H9 (cell line): ENCODE measurements around the gene CXXC5. TPM values are rescaled to one million over a fixed set of nuclear protein-coding genes. Genes with fewer than 3 reads are reported as not detected.

Experiments used
- DNase-seq: peaks from one replicate; pipeline ENCODE4 v3.0.0-alpha.2; 2017
- H2AFZ ChIP-seq: one replicate; pipeline ENCODE4 v1.6.1; 2013; ENCODE audit warnings: mild to moderate bottlenecking, low read length, control low read depth, moderate library complexity
- H2AK5ac ChIP-seq: 2 replicates; pipeline ENCODE4 v1.6.1; 2013; ENCODE audit warnings: low read length, control low read depth, mixed read lengths; ENCODE audit not compliant: insufficient read length
- H2BK120ac ChIP-seq: one replicate; pipeline ENCODE4 v1.6.1; 2013; ENCODE audit warnings: low read depth, mild to moderate bottlenecking, low read length, control low read depth, inconsistent platforms; ENCODE audit not compliant: poor library complexity, severe bottlenecking
- H2BK12ac ChIP-seq: 2 replicates; pipeline ENCODE4 v1.6.1; 2013; ENCODE audit warnings: low read length, control low read depth, mixed read lengths, low read depth; ENCODE audit not compliant: insufficient read length
- H2BK15ac ChIP-seq: 2 replicates; pipeline ENCODE4 v1.6.1; 2013; ENCODE audit warnings: low read depth, low read length, control low read depth
- H2BK20ac ChIP-seq: one replicate; pipeline ENCODE4 v1.6.1; 2013; ENCODE audit warnings: low read depth, mild to moderate bottlenecking, low read length, control low read depth, inconsistent platforms; ENCODE audit not compliant: poor library complexity, severe bottlenecking
- H2BK5ac ChIP-seq: 2 replicates; pipeline ENCODE4 v1.6.1; 2013; ENCODE audit warnings: low read length, control low read depth, mixed read lengths; ENCODE audit not compliant: insufficient read length
- H3K14ac ChIP-seq: 2 replicates; pipeline ENCODE4 v1.6.1; 2013; ENCODE audit warnings: low read length, control low read depth; ENCODE audit not compliant: insufficient read depth
- H3K18ac ChIP-seq: 2 replicates; pipeline ENCODE4 v1.6.1; 2013; ENCODE audit warnings: low read depth, mild to moderate bottlenecking, mixed read lengths, low read length, control low read depth; ENCODE audit not compliant: insufficient read length
- H3K23ac ChIP-seq: 2 replicates; pipeline ENCODE4 v1.6.1; 2013; ENCODE audit warnings: low read length, control low read depth, mixed read lengths, low read depth; ENCODE audit not compliant: insufficient read length
- H3K23me2 ChIP-seq: 2 replicates; pipeline ENCODE4 v1.6.1; 2013; ENCODE audit warnings: low read depth, mild to moderate bottlenecking, mixed read lengths, low read length, control low read depth; ENCODE audit not compliant: insufficient read length, poor library complexity, severe bottlenecking
- H3K27ac ChIP-seq: 2 replicates; pipeline ENCODE4 v1.5.1; 2013; ENCODE audit warnings: low read length, control low read depth, mixed read lengths, low read depth; ENCODE audit not compliant: insufficient read length
- H3K27me3 ChIP-seq: 2 replicates; pipeline ENCODE4 v1.6.1; 2013; ENCODE audit warnings: low read length, control low read depth, inconsistent platforms; ENCODE audit not compliant: insufficient read depth
- H3K4ac ChIP-seq: 2 replicates; pipeline ENCODE4 v1.6.1; 2013; ENCODE audit warnings: low read depth, mild to moderate bottlenecking, control low read depth, inconsistent platforms, low read length, moderate library complexity
- H3K4me1 ChIP-seq: 2 replicates; pipeline ENCODE4 v1.6.1; 2013; ENCODE audit warnings: low read length, control low read depth, inconsistent platforms; ENCODE audit not compliant: insufficient read depth
- H3K4me2 ChIP-seq: 2 replicates; pipeline ENCODE4 v1.6.1; 2013; ENCODE audit warnings: low read length, control low read depth, mixed read lengths; ENCODE audit not compliant: insufficient read length, insufficient read depth
- H3K56ac ChIP-seq: 2 replicates; pipeline ENCODE4 v1.6.1; 2013; ENCODE audit warnings: low read depth, mild to moderate bottlenecking, mixed read lengths, low read length, control low read depth; ENCODE audit not compliant: insufficient read length
- H3K79me1 ChIP-seq: 2 replicates; pipeline ENCODE4 v1.6.1; 2013; ENCODE audit warnings: low read depth, mild to moderate bottlenecking, moderate library complexity, low read length, control low read depth, inconsistent platforms; ENCODE audit not compliant: insufficient read depth, poor library complexity, severe bottlenecking
- H3K79me2 ChIP-seq: 2 replicates; pipeline ENCODE4 v1.6.1; 2013; ENCODE audit warnings: low read length, control low read depth, inconsistent platforms; ENCODE audit not compliant: insufficient read depth
- H3K9ac ChIP-seq: 2 replicates; pipeline ENCODE4 v1.6.1; 2013; ENCODE audit warnings: low read length, control low read depth, mixed read lengths; ENCODE audit not compliant: insufficient read length; ENCODE audit errors: extremely low read depth
- H3K9me3 ChIP-seq: one replicate; pipeline ENCODE4 v1.6.1; 2013; ENCODE audit warnings: low read depth, low read length, inconsistent platforms; ENCODE audit not compliant: control insufficient read depth
- H3T11ph ChIP-seq: one replicate; pipeline ENCODE4 v1.6.1; 2013; ENCODE audit warnings: mild to moderate bottlenecking, low read length, control low read depth, inconsistent platforms
- H4K20me1 ChIP-seq: one replicate; pipeline ENCODE4 v1.6.1; 2013; ENCODE audit not compliant: control insufficient read depth, insufficient read length, insufficient read depth
- H4K5ac ChIP-seq: 2 replicates; pipeline ENCODE4 v1.6.1; 2013; ENCODE audit warnings: low read depth, mild to moderate bottlenecking, mixed read lengths, low read length, control low read depth; ENCODE audit not compliant: insufficient read length
- H4K8ac ChIP-seq: replicated peaks from 2 replicates; pipeline ENCODE4 v1.6.1; 2013; ENCODE audit warnings: low read length, control low read depth, mixed read lengths, low read depth; ENCODE audit not compliant: insufficient read length
- H4K91ac ChIP-seq: 2 replicates; pipeline ENCODE4 v1.6.1; 2013; ENCODE audit warnings: low read depth, mild to moderate bottlenecking, moderate library complexity, mixed read lengths, low read length, control low read depth; ENCODE audit not compliant: insufficient read length
- H3K27ac Mint-ChIP-seq, 3 experiments: 2 replicates in 2 of 3; 3 replicates in 1 of 3; pipeline ENCODE4 v1.8.0; 2020 to 2021; ENCODE audit warnings: mixed read lengths in 3 of 3, mild to moderate bottlenecking in 1 of 3, moderate library complexity in 1 of 3
- H3K27me3 Mint-ChIP-seq: 2 replicates; pipeline ENCODE4 v1.8.0; 2021; ENCODE audit warnings: low read depth, mild to moderate bottlenecking, moderate library complexity, mixed read lengths
- H3K36me3 Mint-ChIP-seq, 3 experiments: 2 replicates in 2 of 3; 3 replicates in 1 of 3; pipeline ENCODE4 v1.8.0; 2020 to 2021; ENCODE audit warnings: low read depth in 3 of 3, mixed read lengths in 3 of 3; ENCODE audit not compliant: insufficient read depth in 1 of 3
- H3K4me1 Mint-ChIP-seq, 2 experiments: 2 replicates each; pipeline ENCODE4 v1.8.0; 2020; ENCODE audit warnings: mixed read lengths in 2 of 2
- H3K4me3 Mint-ChIP-seq, 2 experiments: 2 replicates in 1 of 2; 3 replicates in 1 of 2; pipeline ENCODE4 v1.8.0; 2020 to 2021; ENCODE audit warnings: mild to moderate bottlenecking in 2 of 2, mixed read lengths in 2 of 2, moderate library complexity in 1 of 2
- H3K9me3 Mint-ChIP-seq, 2 experiments: 2 replicates in 1 of 2; 3 replicates in 1 of 2; pipeline ENCODE4 v1.8.0; 2020; ENCODE audit warnings: mild to moderate bottlenecking in 2 of 2, mixed read lengths in 2 of 2, moderate library complexity in 1 of 2
- CTCF ChIP-seq: fragments of 200-600 bp; sonication (generic); conservative IDR thresholded peaks from 3 replicates; pipeline ENCODE4 v1.8.0; 2021; ENCODE audit warnings: antibody characterized with exemption, mild to moderate bottlenecking
- WGBS: extraction: QIAGEN DNeasy Blood & Tissue Kit; methylation state at CpG from one replicate; pipeline ENCODE4 v1.1.7; 2013; ENCODE audit warnings: missing lambda C conversion rate, low lambda C conversion rate, mixed read lengths; ENCODE audit not compliant: insufficient read length; ENCODE audit errors: extremely low coverage; 5-methylcytosine and 5-hydroxymethylcytosine counted together
- total RNA-seq: library from RNA; stranded (reverse); gene quantifications from 2 replicates; pipeline ENCODE4 v1.2.1, GENCODE V29; 2021

Gene CXXC5
- total RNA-seq, 1 experiment from 2014 or later: 105 TPM

GRCh38 chr5:139689631-139690063 lies 41.5 kb downstream of the CXXC5 start:
- H2BK15ac ChIP-seq: no peak overlapping the region

More at GRCh38 chr5:139689631-139690063, 41.5 kb downstream of the CXXC5 start:
- H3K4me1 ChIP-seq: peaks cover 14% of the 10 kb centered on the region
- no peak overlapping the region for H3K4me3 Mint-ChIP-seq
- H3T11ph ChIP-seq: no peak overlapping the region
- H3K4me2 ChIP-seq: no peak overlapping the region
- H3K18ac ChIP-seq: no peak overlapping the region
- H4K91ac ChIP-seq: no peak overlapping the region
- TF ChIP-seq CTCF: no peak
- no peak overlapping the region for H2AK5ac ChIP-seq
- H3K27ac ChIP-seq: no peak overlapping the region
- peaks cover 26% of the 10 kb centered on the region for H3K27me3 Mint-ChIP-seq
- peaks cover 54 to 76% of the 10 kb centered on the region in 2 experiments for H3K4me1 Mint-ChIP-seq
- peaks cover 2 to 17% (median 4%) of the 10 kb centered on the region in 3 experiments; a peak in 6 of 7 replicates for H3K36me3 Mint-ChIP-seq
- no peak overlapping the region for H3K14ac ChIP-seq
- H2BK12ac ChIP-seq: no peak overlapping the region
- no peak overlapping the region for H4K5ac ChIP-seq
- H2BK5ac ChIP-seq: no peak overlapping the region
- no peak overlapping the region for H3K4ac ChIP-seq
- H3K9me3 ChIP-seq: no peaks in the 10 kb centered on the region
- no peak overlapping the region for H3K9ac ChIP-seq
- peak overlapping the region in 1 of 3 experiments; percentile 74; a peak in 1 of 7 replicates for H3K27ac Mint-ChIP-seq
- H3K9me3 Mint-ChIP-seq: no peaks in the 10 kb centered on the region
- H3K79me2 ChIP-seq: no peaks in the 10 kb centered on the region
- no peaks in the 10 kb centered on the region; the same call in 1 of the 2 replicates for H3K27me3 ChIP-seq
- no peaks in the 10 kb centered on the region for H3K23me2 ChIP-seq
- no peaks in the 10 kb centered on the region for H3K79me1 ChIP-seq
- no peaks in the 10 kb centered on the region for H4K20me1 ChIP-seq
- DNase-seq: peak; percentile 67
- no peak overlapping the region for H2BK120ac ChIP-seq
- H2AFZ ChIP-seq: no peak overlapping the region
- no peak overlapping the region for H2BK20ac ChIP-seq
- H4K8ac ChIP-seq: no peak overlapping the region
- H3K56ac ChIP-seq: no peak overlapping the region
- no CpG with 5 or more reads among the region's 16 CpGs for WGBS
- no peak overlapping the region for H3K23ac ChIP-seq
